Measurements from ENCODE around the gene MRPL12.

MRPL12 gene

GRCh38 chr17:81741594-81742452 is 38.7 kb downstream of the MRPL12 start:
- DNase-seq: no peak

Measured in NCI-H1930 (cell line).